HG02938 (cell line): ENCODE data around the gene ASB17.
"Not testable (repeated sequence)": the region's sequence is repeated elsewhere in the genome, so short reads cannot be mapped to it uniquely, and the experiment has no call there.

Experiments used
- ATAC-seq: cut with Tn5 transposase; IDR thresholded peaks from one replicate; pipeline ENCODE4 v1.9.1; 2021; ENCODE audit warnings: mild to moderate bottlenecking, moderate library complexity; ENCODE audit not compliant: unreplicated experiment

The ASB17 gene

GRCh38 chr1:75932304-75932703 is at the start of gene ASB17:
ASB17 (minus strand) TSS chr1:75932404; CDS start chr1:75932291, 113 bp downstream.
- ATAC-seq, result no peak

- ATAC-seq, result peak; percentile 60
Measured at GRCh38 chr1:75980972-75981897, 49.0 kb upstream of the ASB17 start.

GRCh38 chr1:75970631-75971030 is 38.4 kb upstream of the ASB17 start:
- no peak for ATAC-seq

- ATAC-seq, result no peak
Measured at GRCh38 chr1:75969550-75969949, 37.3 kb upstream of the ASB17 start.

- no peak for ATAC-seq
Measured at GRCh38 chr1:75967719-75968118, 35.5 kb upstream of the ASB17 start.

GRCh38 chr1:75964760-75965408 is 32.7 kb upstream of the ASB17 start:
- ATAC-seq, result no peak

GRCh38 chr1:75964110-75964759 is 32.0 kb upstream of the ASB17 start:
- not testable (repeated sequence) for ATAC-seq

GRCh38 chr1:75954586-75954985 is 22.4 kb upstream of the ASB17 start:
- ATAC-seq, result no peak

GRCh38 chr1:75953461-75953860 is 21.3 kb upstream of the ASB17 start:
- ATAC-seq, result no peak

- ATAC-seq, result no peak
Measured at GRCh38 chr1:75952016-75952415, 19.8 kb upstream of the ASB17 start.

- ATAC-seq, result no peak
Measured at GRCh38 chr1:75950176-75950575, 18.0 kb upstream of the ASB17 start.

GRCh38 chr1:75943037-75943436 is 10.8 kb upstream of the ASB17 start:
- not testable (repeated sequence) for ATAC-seq

- peak; percentile 51 for ATAC-seq
Measured at GRCh38 chr1:75937034-75937433, 4.8 kb upstream of the ASB17 start.

GRCh38 chr1:75922698-75923097 is 9.5 kb downstream of the ASB17 start:
- no peak for ATAC-seq

GRCh38 chr1:75916834-75917233 is 15.4 kb downstream of the ASB17 start:
- no peak for ATAC-seq

GRCh38 chr1:75908717-75909152 is 23.5 kb downstream of the ASB17 start:
- no peak for ATAC-seq

GRCh38 chr1:75901371-75901770 is 30.8 kb downstream of the ASB17 start:
- no peak for ATAC-seq

GRCh38 chr1:75884437-75884836 is 47.8 kb downstream of the ASB17 start:
- no peak for ATAC-seq

- ATAC-seq, result no peak
Measured at GRCh38 chr1:75879985-75880384, 52.2 kb downstream of the ASB17 start.

GRCh38 chr1:75870951-75871350 is 61.3 kb downstream of the ASB17 start:
- ATAC-seq, result no peak
